ENCODE results near the gene ADGB. TPM values are rescaled to one million over a fixed set of nuclear protein-coding genes. Genes with fewer than 3 reads are reported as not detected.
A peak's percentile ranks its signal among the peaks of the same experiment; 100 is the strongest.
"Not testable (repeated sequence)": the region's sequence is repeated elsewhere in the genome, so short reads cannot be mapped to it uniquely, and the experiment has no call there.

ADGB gene
- polyA plus RNA-seq, 2 donors = not detected

- not testable (repeated sequence) for H3K9me3 ChIP-seq (ENCODE audit: control insufficient read depth in 2 of 2, insufficient read depth in 1 of 2, low read depth in 1 of 2, low read length in 1 of 2); H3K4me1 ChIP-seq (ENCODE audit: control insufficient read depth in 2 of 2, insufficient read depth in 2 of 2, low read length in 1 of 2); H3K27ac ChIP-seq (ENCODE audit: low read depth in 2 of 2, low read length in 1 of 2); H3K36me3 ChIP-seq (ENCODE audit: control insufficient read depth in 2 of 2, insufficient read depth in 2 of 2, low read length in 1 of 2); H3K27me3 ChIP-seq (ENCODE audit: control insufficient read depth in 1 of 2, insufficient read depth in 2 of 2, low read length in 2 of 2); H3K4me3 ChIP-seq (ENCODE audit: low read depth in 1 of 2, low read length in 2 of 2)
- 70 to 85% methylated on average over 6 of the region's 6 CpGs for WGBS, 2 donors
These were observed 255.9 kb downstream of the ADGB start for GRCh38 chr6:146854521-146855255.

GRCh38 chr6:146855889-146856288 is 257.1 kb downstream of the ADGB start:
- H3K27me3 ChIP-seq (ENCODE audit: control insufficient read depth in 1 of 2, insufficient read depth in 2 of 2, low read length in 2 of 2) = no peaks in the 10 kb centered on the region
- peaks cover 0 to 2% of the 10 kb centered on the region in 2 donors for H3K4me1 ChIP-seq (ENCODE audit: control insufficient read depth in 2 of 2, insufficient read depth in 2 of 2, low read length in 1 of 2)
- WGBS, 2 donors = 73 to 77% methylated on average over 1 of the region's 1 CpG

GRCh38 chr6:146856296-146856695 is 257.5 kb downstream of the ADGB start:
- Histone ChIP-seq H3K27me3 (ENCODE audit: control insufficient read depth in 1 of 2, insufficient read depth in 2 of 2, low read length in 2 of 2) (no peaks in the 10 kb centered on the region), H3K9me3 (ENCODE audit: control insufficient read depth in 2 of 2, insufficient read depth in 1 of 2, low read depth in 1 of 2, low read length in 1 of 2) (no peaks in the 10 kb centered on the region), H3K36me3 (ENCODE audit: control insufficient read depth in 2 of 2, insufficient read depth in 2 of 2, low read length in 1 of 2) (no peaks in the 10 kb centered on the region), H3K27ac (ENCODE audit: low read depth in 2 of 2, low read length in 1 of 2) (no peak overlapping the region), H3K4me3 (ENCODE audit: low read depth in 1 of 2, low read length in 2 of 2) (no peak overlapping the region), H3K4me1 (ENCODE audit: control insufficient read depth in 2 of 2, insufficient read depth in 2 of 2, low read length in 1 of 2) (peaks cover 0 to 2% of the 10 kb centered on the region in 2 donors)
- 86 to 91% methylated on average over 7 of the region's 7 CpGs for WGBS, 2 donors

More at GRCh38 chr6:146855889-146856288, 257.1 kb downstream of the ADGB start:
- Histone ChIP-seq H3K4me3 (ENCODE audit: low read depth in 1 of 2, low read length in 2 of 2) (no peak overlapping the region), H3K9me3 (ENCODE audit: control insufficient read depth in 2 of 2, insufficient read depth in 1 of 2, low read depth in 1 of 2, low read length in 1 of 2) (no peaks in the 10 kb centered on the region), H3K27ac (ENCODE audit: low read depth in 2 of 2, low read length in 1 of 2) (no peak overlapping the region), H3K36me3 (ENCODE audit: control insufficient read depth in 2 of 2, insufficient read depth in 2 of 2, low read length in 1 of 2) (no peaks in the 10 kb centered on the region)

- H3K27ac ChIP-seq (ENCODE audit: low read depth in 2 of 2, low read length in 1 of 2) = peak overlapping the region; percentile 3 to 63
- H3K27me3 ChIP-seq (ENCODE audit: control insufficient read depth in 1 of 2, insufficient read depth in 2 of 2, low read length in 2 of 2) = no peaks in the 10 kb centered on the region
- no peaks in the 10 kb centered on the region for H3K9me3 ChIP-seq (ENCODE audit: control insufficient read depth in 2 of 2, insufficient read depth in 1 of 2, low read depth in 1 of 2, low read length in 1 of 2)
- 21 to 22% methylated on average over 27 of the region's 27 CpGs for WGBS, 2 donors
- H3K36me3 ChIP-seq (ENCODE audit: control insufficient read depth in 2 of 2, insufficient read depth in 2 of 2, low read length in 1 of 2) = no peaks in the 10 kb centered on the region
- H3K4me1 ChIP-seq (ENCODE audit: control insufficient read depth in 2 of 2, insufficient read depth in 2 of 2, low read length in 1 of 2) = peaks cover 0 to 2% of the 10 kb centered on the region in 2 donors
- H3K4me3 ChIP-seq (ENCODE audit: low read depth in 1 of 2, low read length in 2 of 2) = no peak overlapping the region
These were observed 258.6 kb downstream of the ADGB start for GRCh38 chr6:146857180-146857979.

- Histone ChIP-seq H3K9me3 (ENCODE audit: control insufficient read depth in 2 of 2, insufficient read depth in 1 of 2, low read depth in 1 of 2, low read length in 1 of 2) (no peaks in the 10 kb centered on the region), H3K27me3 (ENCODE audit: control insufficient read depth in 1 of 2, insufficient read depth in 2 of 2, low read length in 2 of 2) (no peaks in the 10 kb centered on the region), H3K36me3 (ENCODE audit: control insufficient read depth in 2 of 2, insufficient read depth in 2 of 2, low read length in 1 of 2) (no peaks in the 10 kb centered on the region), H3K4me1 (ENCODE audit: control insufficient read depth in 2 of 2, insufficient read depth in 2 of 2, low read length in 1 of 2) (peaks cover 0 to 2% of the 10 kb centered on the region in 2 donors), H3K27ac (ENCODE audit: low read depth in 2 of 2, low read length in 1 of 2) (peak overlapping the region; percentile 3 to 53), H3K4me3 (ENCODE audit: low read depth in 1 of 2, low read length in 2 of 2) (no peak overlapping the region)
- 66 to 69% methylated on average over 5 of the region's 5 CpGs for WGBS, 2 donors
These were observed 259.2 kb downstream of the ADGB start for GRCh38 chr6:146857980-146858347.

GRCh38 chr6:146859206-146859605 is 260.4 kb downstream of the ADGB start:
- H3K4me1 ChIP-seq (ENCODE audit: control insufficient read depth in 2 of 2, insufficient read depth in 2 of 2, low read length in 1 of 2) = peaks cover 0 to 2% of the 10 kb centered on the region in 2 donors
- WGBS, 2 donors = 92 to 98% methylated on average over 4 of the region's 4 CpGs
- H3K27me3 ChIP-seq (ENCODE audit: control insufficient read depth in 1 of 2, insufficient read depth in 2 of 2, low read length in 2 of 2) = no peaks in the 10 kb centered on the region
- H3K27ac ChIP-seq (ENCODE audit: low read depth in 2 of 2, low read length in 1 of 2) = no peak overlapping the region
- H3K4me3 ChIP-seq (ENCODE audit: low read depth in 1 of 2, low read length in 2 of 2) = no peak overlapping the region
- no peaks in the 10 kb centered on the region for H3K36me3 ChIP-seq (ENCODE audit: control insufficient read depth in 2 of 2, insufficient read depth in 2 of 2, low read length in 1 of 2)
- no peaks in the 10 kb centered on the region for H3K9me3 ChIP-seq (ENCODE audit: control insufficient read depth in 2 of 2, insufficient read depth in 1 of 2, low read depth in 1 of 2, low read length in 1 of 2)

- H3K27me3 ChIP-seq (ENCODE audit: control insufficient read depth in 1 of 2, insufficient read depth in 2 of 2, low read length in 2 of 2) = no peaks in the 10 kb centered on the region
- 69 to 74% methylated on average over 3 of the region's 3 CpGs for WGBS, 2 donors
- H3K27ac ChIP-seq (ENCODE audit: low read depth in 2 of 2, low read length in 1 of 2) = no peak overlapping the region
- H3K9me3 ChIP-seq (ENCODE audit: control insufficient read depth in 2 of 2, insufficient read depth in 1 of 2, low read depth in 1 of 2, low read length in 1 of 2) = no peaks in the 10 kb centered on the region
- no peak overlapping the region for H3K4me3 ChIP-seq (ENCODE audit: low read depth in 1 of 2, low read length in 2 of 2)
- H3K4me1 ChIP-seq (ENCODE audit: control insufficient read depth in 2 of 2, insufficient read depth in 2 of 2, low read length in 1 of 2) = peaks cover 0 to 2% of the 10 kb centered on the region in 2 donors
- H3K36me3 ChIP-seq (ENCODE audit: control insufficient read depth in 2 of 2, insufficient read depth in 2 of 2, low read length in 1 of 2) = no peaks in the 10 kb centered on the region
These were observed 261.2 kb downstream of the ADGB start for GRCh38 chr6:146859795-146860495.

- Histone ChIP-seq H3K4me1 (ENCODE audit: control insufficient read depth in 2 of 2, insufficient read depth in 2 of 2, low read length in 1 of 2) (peaks cover 0 to 2% of the 10 kb centered on the region in 2 donors), H3K9me3 (ENCODE audit: control insufficient read depth in 2 of 2, insufficient read depth in 1 of 2, low read depth in 1 of 2, low read length in 1 of 2) (no peaks in the 10 kb centered on the region), H3K36me3 (ENCODE audit: control insufficient read depth in 2 of 2, insufficient read depth in 2 of 2, low read length in 1 of 2) (no peaks in the 10 kb centered on the region), H3K4me3 (ENCODE audit: low read depth in 1 of 2, low read length in 2 of 2) (no peak overlapping the region), H3K27me3 (ENCODE audit: control insufficient read depth in 1 of 2, insufficient read depth in 2 of 2, low read length in 2 of 2) (no peaks in the 10 kb centered on the region), H3K27ac (ENCODE audit: low read depth in 2 of 2, low read length in 1 of 2) (no peak overlapping the region)
- 48 to 61% methylated on average over 2 of the region's 2 CpGs for WGBS, 2 donors
These were observed 261.8 kb downstream of the ADGB start for GRCh38 chr6:146860583-146860982.

- 81 to 84% methylated on average over 3 of the region's 3 CpGs for WGBS, 2 donors
These were observed 262.3 kb downstream of the ADGB start for GRCh38 chr6:146861029-146861563.

More at GRCh38 chr6:146861029-146861563, 262.3 kb downstream of the ADGB start:
- H3K27ac ChIP-seq (ENCODE audit: low read depth in 2 of 2, low read length in 1 of 2) = no peak overlapping the region
- peaks cover 0 to 2% of the 10 kb centered on the region in 2 donors for H3K4me1 ChIP-seq (ENCODE audit: control insufficient read depth in 2 of 2, insufficient read depth in 2 of 2, low read length in 1 of 2)
- H3K9me3 ChIP-seq (ENCODE audit: control insufficient read depth in 2 of 2, insufficient read depth in 1 of 2, low read depth in 1 of 2, low read length in 1 of 2) = no peaks in the 10 kb centered on the region
- no peak overlapping the region for H3K4me3 ChIP-seq (ENCODE audit: low read depth in 1 of 2, low read length in 2 of 2)
- H3K36me3 ChIP-seq (ENCODE audit: control insufficient read depth in 2 of 2, insufficient read depth in 2 of 2, low read length in 1 of 2) = no peaks in the 10 kb centered on the region
- no peaks in the 10 kb centered on the region for H3K27me3 ChIP-seq (ENCODE audit: control insufficient read depth in 1 of 2, insufficient read depth in 2 of 2, low read length in 2 of 2)
